ENCODE data around the gene CENPO. TPM values are rescaled to one million over a fixed set of nuclear protein-coding genes. Genes with fewer than 3 reads are reported as not detected.

Gene CENPO
- total and polyA plus RNA-seq, 2 experiments from 2014 or later, result 13.2 to 13.3 TPM

- H3K36me3 ChIP-seq (ENCODE audit: low read depth), result no peaks in the 10 kb centered on the region
- TF ChIP-seq EZH2 (IDR thresholded peaks at IDR 0.05; ENCODE audit: insufficient read depth, poor library complexity, severe bottlenecking) (no peak), EZH2phosphoT487 (IDR thresholded peaks at IDR 0.05; ENCODE audit: insufficient read depth, low read depth) (no peak)
- no peak overlapping the region for H3K27ac ChIP-seq
- no peak overlapping the region for H2AFZ ChIP-seq
- H3F3A ChIP-seq (ENCODE audit: insufficient read depth), result no peaks in the 10 kb centered on the region
- in situ Hi-C loops (cut with MboI), result loop anchor here (10.0 to 25.0 kb wide), 2 partner anchors 310 to 423 kb away; no protein-coding TSS in a partner anchor
- H3K27me3 ChIP-seq (replicated peaks; ENCODE audit: insufficient read depth), result no peaks in the 10 kb centered on the region
- H3K9me3 ChIP-seq (ENCODE audit: low read depth), result no peaks in the 10 kb centered on the region
- H3K9me2 ChIP-seq (ENCODE audit: insufficient read depth), result no peaks in the 10 kb centered on the region
- no peak overlapping the region for H3K4me2 ChIP-seq (ENCODE audit: unreplicated experiment)
- DNase-seq, result peak; percentile 90
- WGBS, 2 experiments (ENCODE audit: low coverage in 1 of 2, low lambda C conversion rate in 2 of 2, missing lambda C conversion rate in 2 of 2), result 49% methylated on average over 30 of the region's 30 CpGs
- H3K9ac ChIP-seq, result no peak overlapping the region
- H3K4me1 ChIP-seq (ENCODE audit: insufficient read depth), result no peaks in the 10 kb centered on the region
- H3K79me2 ChIP-seq (ENCODE audit: insufficient read depth), result no peaks in the 10 kb centered on the region
- H4K20me1 ChIP-seq (ENCODE audit: insufficient read depth), result no peaks in the 10 kb centered on the region
- no peak overlapping the region for H3K4me3 ChIP-seq
Measured at GRCh38 chr2:24827321-24828237, 34.4 kb downstream of the CENPO start.

- no peak overlapping the region for H3K4me3 ChIP-seq
- no peaks in the 10 kb centered on the region for H3K36me3 ChIP-seq (ENCODE audit: low read depth)
- no peaks in the 10 kb centered on the region for H3K79me2 ChIP-seq (ENCODE audit: insufficient read depth)
- H4K20me1 ChIP-seq (ENCODE audit: insufficient read depth), result no peaks in the 10 kb centered on the region
- no peaks in the 10 kb centered on the region for H3K9me3 ChIP-seq (ENCODE audit: low read depth)
- H3K27ac ChIP-seq, result no peak overlapping the region
- no peak overlapping the region for H3K4me2 ChIP-seq (ENCODE audit: unreplicated experiment)
- H3F3A ChIP-seq (ENCODE audit: insufficient read depth), result no peaks in the 10 kb centered on the region
- H3K4me1 ChIP-seq (ENCODE audit: insufficient read depth), result no peaks in the 10 kb centered on the region
- H3K27me3 ChIP-seq (replicated peaks; ENCODE audit: insufficient read depth), result no peaks in the 10 kb centered on the region
- WGBS, 2 experiments (ENCODE audit: low coverage in 1 of 2, low lambda C conversion rate in 2 of 2, missing lambda C conversion rate in 2 of 2), result 84 to 86% methylated on average over 17 of the region's 17 CpGs
- no peak overlapping the region for H3K9ac ChIP-seq
- H2AFZ ChIP-seq, result no peak overlapping the region
- TF ChIP-seq EZH2 (IDR thresholded peaks at IDR 0.05; ENCODE audit: insufficient read depth, poor library complexity, severe bottlenecking) (no peak), EZH2phosphoT487 (IDR thresholded peaks at IDR 0.05; ENCODE audit: insufficient read depth, low read depth) (no peak)
- no peaks in the 10 kb centered on the region for H3K9me2 ChIP-seq (ENCODE audit: insufficient read depth)
- in situ Hi-C loops (cut with MboI), result loop anchor here (10.0 to 25.0 kb wide), 2 partner anchors 309 to 424 kb away; no protein-coding TSS in a partner anchor
- DNase-seq, result no peak
Measured at GRCh38 chr2:24828238-24828996, 35.2 kb downstream of the CENPO start.

GRCh38 chr2:24830351-24830750 is 37.1 kb downstream of the CENPO start:
- no peaks in the 10 kb centered on the region for H3K36me3 ChIP-seq (ENCODE audit: low read depth)
- H3K9me3 ChIP-seq (ENCODE audit: low read depth), result no peaks in the 10 kb centered on the region
- H3K27me3 ChIP-seq (replicated peaks; ENCODE audit: insufficient read depth), result no peaks in the 10 kb centered on the region
- no peaks in the 10 kb centered on the region for H3K79me2 ChIP-seq (ENCODE audit: insufficient read depth)
- H3K4me3 ChIP-seq, result no peak overlapping the region
- in situ Hi-C loops (cut with MboI), result loop anchor here (25.0 kb wide), 1 partner anchor 307 kb away; no protein-coding TSS in a partner anchor
- TF ChIP-seq EZH2 (IDR thresholded peaks at IDR 0.05; ENCODE audit: insufficient read depth, poor library complexity, severe bottlenecking) (no peak), EZH2phosphoT487 (IDR thresholded peaks at IDR 0.05; ENCODE audit: insufficient read depth, low read depth) (no peak)
- H4K20me1 ChIP-seq (ENCODE audit: insufficient read depth), result no peaks in the 10 kb centered on the region
- no peak overlapping the region for H3K4me2 ChIP-seq (ENCODE audit: unreplicated experiment)
- no peak overlapping the region for H3K27ac ChIP-seq
- peak; percentile 25 for DNase-seq
- no peaks in the 10 kb centered on the region for H3F3A ChIP-seq (ENCODE audit: insufficient read depth)
- H3K9ac ChIP-seq, result no peak overlapping the region
- no peaks in the 10 kb centered on the region for H3K9me2 ChIP-seq (ENCODE audit: insufficient read depth)
- H2AFZ ChIP-seq, result no peak overlapping the region
- H3K4me1 ChIP-seq (ENCODE audit: insufficient read depth), result 0 out of 2 replicates have a peak, but pooled peaks cover 2% of the 10 kb centered on the region
- WGBS, 2 experiments (ENCODE audit: low coverage in 1 of 2, low lambda C conversion rate in 2 of 2, missing lambda C conversion rate in 2 of 2), result 97% methylated on average over 5 of the region's 5 CpGs

GRCh38 chr2:24830786-24831185 is 37.6 kb downstream of the CENPO start:
- Histone ChIP-seq H3K4me3 (no peak overlapping the region), H3K4me1 (ENCODE audit: insufficient read depth) (0 out of 2 replicates have a peak, but pooled peaks cover 6% of the 10 kb centered on the region), H3K27me3 (replicated peaks; ENCODE audit: insufficient read depth) (no peaks in the 10 kb centered on the region), H3K9me3 (ENCODE audit: low read depth) (no peaks in the 10 kb centered on the region), H3F3A (ENCODE audit: insufficient read depth) (no peaks in the 10 kb centered on the region), H3K27ac (no peak overlapping the region), H3K4me2 (ENCODE audit: unreplicated experiment) (no peak overlapping the region), H3K79me2 (ENCODE audit: insufficient read depth) (no peaks in the 10 kb centered on the region), H4K20me1 (ENCODE audit: insufficient read depth) (no peaks in the 10 kb centered on the region), H3K36me3 (ENCODE audit: low read depth) (no peaks in the 10 kb centered on the region), H3K9ac (no peak overlapping the region), H2AFZ (no peak overlapping the region), H3K9me2 (ENCODE audit: insufficient read depth) (no peaks in the 10 kb centered on the region)
- DNase-seq, result no peak
- WGBS, 2 experiments (ENCODE audit: low coverage in 1 of 2, low lambda C conversion rate in 2 of 2, missing lambda C conversion rate in 2 of 2), result 86 to 88% methylated on average over 12 of the region's 12 CpGs
- in situ Hi-C loops (cut with MboI), result loop anchor here (25.0 kb wide), 1 partner anchor 307 kb away; no protein-coding TSS in a partner anchor
- TF ChIP-seq EZH2phosphoT487 (IDR thresholded peaks at IDR 0.05; ENCODE audit: insufficient read depth, low read depth) (no peak), EZH2 (IDR thresholded peaks at IDR 0.05; ENCODE audit: insufficient read depth, poor library complexity, severe bottlenecking) (no peak)

All from GM23248 (cell line).